GM21515 (cell line): ENCODE measurements around the gene INS.
"Not testable (repeated sequence)": the region's sequence is repeated elsewhere in the genome, so short reads cannot be mapped to it uniquely, and the experiment has no call there.

Source experiments
- ATAC-seq: cut with Tn5 transposase; IDR thresholded peaks from one replicate; pipeline ENCODE4 v1.9.1; 2021; ENCODE audit not compliant: unreplicated experiment

INS gene

DNA sequence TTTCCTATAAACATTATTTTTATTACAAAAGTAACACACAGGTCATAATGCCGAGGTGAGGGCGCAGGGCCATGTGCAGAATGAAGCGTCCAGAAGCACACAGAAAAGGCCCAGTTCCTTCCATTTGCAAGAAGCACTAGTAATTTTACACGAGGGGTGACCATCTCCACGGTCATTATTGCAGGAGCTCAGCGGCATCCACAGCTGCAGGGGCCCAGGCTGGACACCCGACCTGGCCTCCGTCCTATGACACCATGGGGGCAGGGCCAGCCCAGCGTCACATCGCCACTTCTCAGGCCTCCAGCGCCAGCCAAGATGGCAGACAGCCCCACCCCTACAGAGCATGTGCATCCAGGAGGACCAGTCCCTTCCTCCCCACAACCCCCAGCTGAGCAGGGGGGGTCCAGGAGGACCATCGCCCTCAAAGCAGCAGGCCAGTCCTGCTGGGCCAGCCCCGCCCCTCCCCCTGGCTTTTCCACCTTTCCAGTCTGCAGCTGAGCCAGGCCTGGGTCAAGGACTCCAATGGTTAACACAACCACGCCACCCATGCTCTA is 25.3 kb downstream of the INS start:
- no peak for ATAC-seq

DNA sequence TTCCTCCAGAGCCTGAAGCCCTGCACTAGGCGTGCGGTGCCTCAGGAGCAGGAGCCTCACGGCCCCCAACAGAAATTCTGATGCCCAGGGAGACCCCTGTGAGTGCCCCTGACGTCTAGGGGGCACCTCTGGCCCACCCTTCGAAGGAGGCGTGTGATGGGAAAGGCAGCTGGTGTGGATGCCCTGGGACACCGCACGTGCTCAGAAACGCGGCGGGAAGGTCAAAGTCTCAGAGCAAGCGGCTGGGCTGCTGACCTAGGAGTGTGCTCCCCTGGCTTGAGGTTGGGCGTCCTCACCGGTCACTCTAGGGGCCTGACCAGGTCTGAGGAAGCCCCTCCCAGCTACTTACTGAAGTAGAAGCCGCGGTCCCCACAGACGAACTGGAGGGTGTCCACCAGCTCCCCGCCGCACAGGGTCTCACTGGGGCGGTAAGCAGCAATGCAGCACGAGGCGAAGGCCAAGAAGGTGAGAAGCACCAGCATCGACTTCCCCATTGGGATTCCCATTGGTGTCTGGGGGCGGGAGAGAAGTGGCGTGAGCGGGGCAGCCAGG is 25.9 kb downstream of the INS start:
- no peak for ATAC-seq

DNA sequence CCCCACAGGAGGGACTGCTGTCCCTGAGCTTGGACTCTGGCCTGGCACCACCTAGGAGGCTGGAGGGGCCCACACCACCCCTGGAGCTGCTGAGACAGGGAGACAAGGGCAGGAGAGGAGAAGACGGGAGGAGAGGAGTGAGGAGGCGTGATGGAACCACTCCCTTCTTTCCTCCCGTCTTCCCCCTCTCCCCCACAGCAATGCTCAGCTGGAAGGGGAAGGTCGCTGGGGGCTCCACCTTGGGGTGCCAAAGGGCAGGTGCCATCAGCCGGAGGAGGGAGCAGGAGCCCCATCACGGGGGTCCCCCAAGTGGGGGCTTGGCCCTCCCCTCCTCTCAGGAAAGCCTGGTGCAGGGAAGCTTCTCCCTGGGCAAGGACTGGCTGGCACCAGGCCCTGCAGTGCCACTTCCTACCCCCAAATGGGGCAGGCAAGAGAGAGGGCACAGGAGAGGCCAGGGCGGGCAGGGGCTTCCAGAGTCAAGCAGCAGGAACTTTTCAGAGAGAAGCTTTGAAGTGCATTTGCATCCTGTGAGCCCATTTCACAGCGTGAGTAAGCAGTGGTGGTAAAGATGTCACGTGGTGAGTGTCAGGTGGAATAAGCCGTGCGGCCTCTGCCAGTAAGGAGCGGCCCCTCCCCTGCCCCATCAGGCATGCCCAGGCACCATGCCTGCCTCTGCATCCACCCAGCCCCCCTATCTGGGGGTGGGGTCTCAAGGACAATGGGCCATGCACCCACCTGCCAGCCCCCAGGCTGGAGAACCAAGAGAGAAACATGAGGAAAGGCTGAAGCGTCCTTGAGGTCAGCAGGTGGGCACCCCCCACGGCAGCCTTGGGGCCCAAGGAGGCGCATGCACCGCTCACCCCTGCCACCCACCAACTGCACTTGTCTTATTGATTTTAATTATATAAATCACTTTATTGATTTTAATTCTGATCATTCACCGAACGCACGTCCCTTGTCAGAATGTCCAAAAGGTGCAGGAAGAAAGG is 26.7 kb downstream of the INS start:
- no peak for ATAC-seq

DNA sequence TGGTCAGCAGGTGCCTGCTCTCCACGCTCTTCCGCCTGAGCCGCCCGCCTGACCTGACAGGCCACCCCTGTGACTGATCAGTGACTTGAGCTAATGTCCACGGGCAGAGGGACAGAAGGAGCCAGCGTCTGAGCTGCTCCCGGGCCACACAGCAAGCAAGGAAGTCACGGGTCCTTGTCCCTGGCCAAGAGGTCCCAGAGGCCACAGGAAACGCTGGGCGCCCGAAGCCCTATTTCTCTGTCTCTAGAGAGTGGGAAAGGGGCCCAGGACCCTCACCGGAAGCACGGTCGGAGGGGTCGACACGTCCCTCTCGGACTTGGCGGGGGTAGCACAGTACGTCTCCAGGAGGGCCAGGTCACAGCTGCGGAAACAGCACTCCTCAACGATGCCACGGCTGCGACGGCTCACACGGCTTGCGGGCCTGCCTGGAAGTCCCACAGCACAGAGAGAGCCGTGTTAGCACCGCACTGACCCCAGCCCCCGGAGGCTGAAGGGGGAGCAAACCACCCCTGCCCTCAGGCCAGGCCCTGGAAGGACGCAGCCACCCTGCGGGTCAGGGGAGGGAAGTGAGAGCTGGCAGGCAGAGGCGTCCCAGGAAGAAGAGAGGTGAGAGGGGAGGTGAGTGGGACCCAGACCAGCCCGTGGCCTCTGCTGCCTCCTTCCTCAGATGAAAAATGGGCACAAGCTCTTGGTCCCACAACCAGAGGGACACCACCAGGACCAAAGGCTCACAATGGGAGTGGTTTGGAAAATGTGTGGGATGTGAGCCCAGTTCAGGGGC is 27.6 kb downstream of the INS start:
- no peak for ATAC-seq

DNA sequence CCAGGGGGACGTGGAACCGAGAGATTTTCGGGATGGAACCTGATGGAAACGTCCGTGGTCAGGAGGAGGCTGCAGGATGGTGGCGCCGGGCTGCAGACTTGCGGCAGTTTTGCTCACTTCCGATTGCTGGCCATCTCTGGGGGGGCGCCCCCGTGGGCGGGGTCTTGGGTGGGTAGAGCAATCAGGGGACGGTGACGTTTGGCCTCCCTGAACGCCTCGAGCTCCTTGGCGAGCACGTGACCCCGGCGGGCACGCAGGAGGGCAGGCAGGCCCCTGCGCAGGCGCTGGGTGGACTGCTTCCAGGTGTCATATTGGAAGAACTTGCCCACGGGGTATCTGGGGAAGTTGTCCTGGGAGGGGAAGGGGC is 28.2 kb downstream of the INS start:
- ATAC-seq: no peak

DNA sequence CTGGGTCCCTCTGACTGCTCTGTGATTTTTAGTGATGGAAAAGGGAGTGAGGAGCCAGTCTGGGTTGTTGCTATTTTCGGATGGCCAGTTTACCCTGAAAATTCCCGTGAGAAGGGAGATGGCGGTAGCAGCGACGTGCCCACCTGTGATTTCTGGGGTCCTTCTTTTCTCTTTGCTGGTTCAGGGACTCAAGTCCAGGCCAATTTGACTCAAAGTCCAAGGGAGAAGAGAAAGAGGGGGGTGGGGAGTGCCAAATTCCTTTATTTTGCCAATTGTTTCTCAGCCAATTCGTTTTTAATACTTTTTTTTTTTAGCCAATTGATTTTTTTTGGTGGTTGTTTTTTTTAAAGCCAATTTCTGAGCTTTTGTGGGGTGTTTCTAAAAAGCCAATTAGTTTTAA is 28.8 kb downstream of the INS start:
- ATAC-seq: no peak

DNA sequence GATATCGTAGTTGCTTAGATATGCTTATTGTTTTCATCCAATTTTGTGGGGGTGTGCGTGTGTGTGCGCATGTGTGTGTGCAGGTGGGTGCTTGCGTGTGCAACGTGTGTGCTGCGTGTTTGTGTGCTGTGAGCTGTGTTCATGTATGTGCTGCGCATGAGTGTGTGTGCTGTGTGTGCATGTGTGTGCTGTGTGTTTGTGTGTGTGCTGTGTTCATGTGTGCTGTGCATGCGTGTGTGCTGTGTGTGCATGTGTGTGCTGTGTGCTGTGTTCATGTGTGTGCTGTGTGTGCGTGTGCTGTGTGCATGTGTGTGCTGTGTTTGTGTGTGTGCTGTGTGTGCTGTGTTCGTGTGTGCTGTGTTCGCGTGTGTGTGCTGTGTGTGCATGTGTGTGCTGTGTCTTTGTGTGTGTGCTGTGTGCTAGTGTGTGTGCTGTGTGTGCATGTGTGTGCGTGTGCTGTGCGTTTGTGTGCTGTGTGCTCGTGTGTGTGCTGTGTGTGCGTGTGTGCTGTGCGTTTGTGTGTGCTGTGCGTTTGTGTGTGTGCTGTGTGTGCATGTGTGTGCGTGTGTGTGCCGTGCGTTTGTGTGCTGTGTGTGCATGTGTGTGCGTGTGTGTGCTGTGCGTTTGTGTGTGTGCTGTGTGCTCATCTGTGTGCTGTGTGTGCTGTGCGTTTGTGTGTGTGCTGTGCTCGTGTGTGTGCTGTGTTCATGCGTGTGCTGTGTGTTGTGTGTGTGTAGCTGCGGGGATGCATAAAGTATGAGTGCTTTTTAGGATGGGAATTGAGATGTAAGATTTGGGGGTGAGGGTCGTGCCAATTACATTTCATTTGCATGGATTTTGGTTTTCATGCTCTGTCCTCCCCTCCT is 29.4 kb downstream of the INS start:
- ATAC-seq: no peak

DNA sequence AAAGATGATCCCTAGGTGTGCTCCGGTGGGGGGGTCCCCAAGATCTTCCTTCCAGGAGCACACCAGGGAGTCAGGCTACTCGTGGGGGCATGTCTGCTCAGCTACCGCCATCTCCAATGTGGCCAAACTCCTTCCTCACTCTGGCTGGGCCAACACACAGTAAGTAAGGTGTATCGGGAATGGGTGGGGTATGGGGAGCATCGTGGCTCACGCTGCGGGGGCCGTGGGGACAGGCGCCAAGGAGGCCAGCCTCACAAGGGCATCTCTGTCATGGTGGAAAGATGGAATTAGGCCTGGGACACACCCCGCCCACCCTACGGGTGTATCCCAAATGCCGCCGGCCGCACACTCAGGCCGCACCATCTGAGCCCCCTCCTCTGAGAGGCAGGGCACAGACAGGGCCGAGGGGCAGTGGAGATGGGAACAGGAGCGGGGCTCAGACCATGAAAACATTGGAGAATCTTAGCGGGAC is 30.1 kb downstream of the INS start:
- ATAC-seq: no peak

DNA sequence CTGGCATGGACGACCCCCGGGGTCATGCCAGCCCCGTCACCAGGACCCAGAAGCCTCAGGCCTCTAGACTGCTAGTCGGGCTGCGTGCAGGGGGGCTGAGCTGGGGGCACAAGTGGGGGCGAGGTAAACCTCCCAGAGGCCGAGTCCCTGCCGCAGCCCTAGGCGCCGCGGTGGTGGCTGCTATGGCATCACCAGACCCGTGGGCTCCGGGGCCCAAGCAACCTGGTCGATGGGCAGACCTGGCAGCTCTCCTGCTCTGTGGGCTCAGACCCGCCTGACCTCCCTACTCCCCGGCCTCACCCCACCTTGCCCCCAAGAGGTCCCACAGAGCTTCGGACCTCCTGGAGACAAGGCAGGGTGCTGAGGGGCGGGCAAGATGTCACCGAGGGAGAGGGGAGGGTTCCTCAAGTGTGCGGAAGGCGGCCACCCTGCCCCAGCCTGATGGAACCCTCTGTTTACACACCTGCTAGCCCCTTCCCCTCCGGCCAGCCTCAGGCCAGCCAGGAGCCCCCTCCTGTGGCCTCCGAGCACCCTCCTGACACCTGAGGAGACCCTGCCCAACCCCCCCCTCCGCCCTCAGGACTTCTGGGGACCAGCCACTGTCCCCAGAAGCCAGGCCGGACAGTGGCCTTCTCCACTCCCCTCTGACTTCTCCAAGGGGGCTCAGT is 31.2 kb downstream of the INS start:
- no peak for ATAC-seq

DNA sequence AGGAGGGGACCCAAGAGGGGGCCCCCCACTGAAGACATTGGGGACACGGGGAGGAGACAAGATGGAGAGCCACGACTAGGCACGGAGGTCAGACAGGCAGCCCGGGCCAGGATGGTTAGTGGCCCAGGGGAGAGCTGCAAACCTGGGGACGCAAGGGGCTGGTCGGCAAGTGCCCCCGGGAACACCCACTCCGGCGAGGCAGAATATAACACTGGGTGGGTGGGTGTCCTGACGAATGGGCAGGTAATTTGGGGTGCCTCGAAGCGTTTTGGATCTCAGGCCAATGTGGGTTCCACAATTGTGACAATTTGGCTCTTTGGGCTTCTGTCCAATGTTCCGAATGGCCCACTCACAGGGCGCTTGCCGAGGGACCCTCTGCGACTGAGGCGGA is 31.7 kb downstream of the INS start:
- no peak for ATAC-seq

DNA sequence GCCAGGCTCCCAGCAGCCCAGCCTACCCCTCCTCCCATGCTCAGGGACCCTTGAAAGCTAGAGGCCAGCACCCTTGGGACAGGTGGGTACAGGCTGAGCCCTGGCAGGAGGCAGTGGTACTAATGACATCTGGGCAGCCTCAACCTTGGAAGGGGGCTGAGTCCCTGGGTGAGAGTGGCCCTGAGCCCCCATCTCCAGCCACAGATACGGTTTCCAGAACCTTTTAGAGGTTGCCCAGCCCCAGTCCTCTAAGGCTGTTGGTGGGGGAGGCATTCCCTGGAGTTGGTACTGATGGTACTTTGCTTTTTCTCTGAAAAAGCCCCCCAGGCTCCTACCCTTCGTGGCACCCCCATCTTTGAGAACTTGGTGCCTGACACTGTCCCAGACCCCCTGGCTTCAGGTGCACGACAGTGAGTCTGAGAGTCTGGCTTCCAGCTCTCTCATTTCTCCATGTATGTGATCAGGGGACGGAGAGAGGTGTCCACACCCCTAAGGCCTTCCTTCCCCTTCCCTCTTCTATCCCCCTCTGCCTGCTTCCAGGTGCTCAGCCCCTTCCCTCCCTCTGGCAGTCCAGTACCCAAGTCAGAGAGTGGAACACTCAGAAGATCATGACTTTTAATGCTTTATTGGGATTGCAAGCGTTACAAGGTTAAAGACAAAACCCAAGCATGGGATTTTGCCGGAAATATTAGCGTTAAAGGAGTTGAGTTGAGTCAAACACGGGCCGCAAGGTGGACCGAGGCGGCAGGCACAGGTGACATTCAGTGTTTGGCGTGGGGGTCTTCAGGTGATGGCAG is 32.3 kb downstream of the INS start:
- no peak for ATAC-seq

DNA sequence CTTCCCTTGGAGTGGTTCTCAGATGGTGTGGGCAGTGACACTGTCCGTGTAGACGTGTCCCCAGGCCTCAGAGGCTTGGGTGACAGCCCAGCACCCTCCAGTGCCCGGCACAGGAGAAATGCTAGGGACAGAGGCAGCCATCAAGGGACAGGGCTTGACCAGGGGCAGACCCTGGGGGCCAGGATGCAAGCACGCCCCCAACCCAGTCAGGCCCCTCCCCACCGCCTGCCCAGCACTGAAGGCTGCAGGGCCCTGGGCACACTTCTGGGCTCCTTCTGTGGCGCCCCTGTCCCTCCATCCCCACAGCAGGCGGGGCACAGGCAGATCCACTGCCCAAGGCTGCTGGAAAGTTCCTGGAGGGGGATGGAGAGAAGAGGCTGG is 32.9 kb downstream of the INS start:
- no peak for ATAC-seq

DNA sequence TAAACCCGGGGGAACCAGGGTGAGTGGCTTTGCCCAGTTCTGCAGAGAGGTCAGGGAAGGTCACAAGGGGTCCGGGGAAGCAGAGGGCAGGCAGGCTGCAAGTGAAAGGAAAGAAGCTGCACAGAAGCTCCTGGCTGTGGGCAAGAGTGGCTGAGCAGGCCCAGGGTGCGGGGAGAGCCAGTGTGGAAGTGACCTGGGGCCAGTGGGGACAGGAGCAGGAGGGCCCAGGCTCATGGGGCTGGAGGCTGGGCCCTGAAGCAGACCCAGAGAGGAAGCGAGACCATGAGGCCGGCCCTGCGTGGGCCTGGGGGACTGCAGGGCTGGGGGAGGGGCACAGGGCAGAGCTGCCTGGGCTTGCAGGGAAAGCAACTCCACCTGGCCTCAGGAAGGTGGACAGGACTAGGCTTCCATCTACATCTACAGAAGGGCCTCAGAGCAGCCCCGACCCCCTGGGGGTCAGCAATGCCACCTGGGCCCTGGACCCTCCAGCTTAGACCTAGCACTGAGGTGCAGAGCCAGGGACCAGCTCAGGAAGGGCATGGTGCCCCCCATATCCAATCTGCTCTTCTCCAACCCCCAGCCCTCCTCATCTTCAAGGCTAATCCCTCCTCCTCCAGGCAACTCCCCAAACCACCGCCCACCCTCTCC is 33.4 kb downstream of the INS start:
- ATAC-seq: no peak

DNA sequence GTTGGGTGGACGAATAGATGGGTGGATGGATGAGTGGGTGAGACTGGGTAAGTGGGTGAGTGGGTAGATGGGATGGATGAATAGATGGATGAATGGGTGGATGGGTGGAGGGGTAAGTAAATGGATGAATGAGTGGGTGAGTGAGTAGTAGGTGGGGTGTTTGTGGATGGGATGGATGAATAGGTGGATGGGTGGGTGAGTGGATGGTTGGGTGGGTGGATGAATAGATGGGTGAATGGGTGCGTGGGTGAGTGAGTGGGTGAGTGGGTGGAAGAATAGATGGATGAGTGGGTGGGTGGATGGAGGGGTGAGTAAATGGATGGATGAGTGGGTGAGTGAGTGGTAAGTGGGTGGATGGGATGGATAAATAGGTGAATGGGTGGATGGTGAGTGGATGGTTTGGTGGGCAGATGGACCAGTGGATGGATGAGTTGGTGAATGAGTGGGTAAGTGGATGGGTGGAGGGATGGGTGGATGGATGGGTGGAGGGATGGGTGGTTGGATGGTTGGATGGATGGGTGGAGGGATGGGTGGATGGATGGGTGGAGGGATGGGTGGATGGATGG is 34.4 kb downstream of the INS start:
- no peak for ATAC-seq

DNA sequence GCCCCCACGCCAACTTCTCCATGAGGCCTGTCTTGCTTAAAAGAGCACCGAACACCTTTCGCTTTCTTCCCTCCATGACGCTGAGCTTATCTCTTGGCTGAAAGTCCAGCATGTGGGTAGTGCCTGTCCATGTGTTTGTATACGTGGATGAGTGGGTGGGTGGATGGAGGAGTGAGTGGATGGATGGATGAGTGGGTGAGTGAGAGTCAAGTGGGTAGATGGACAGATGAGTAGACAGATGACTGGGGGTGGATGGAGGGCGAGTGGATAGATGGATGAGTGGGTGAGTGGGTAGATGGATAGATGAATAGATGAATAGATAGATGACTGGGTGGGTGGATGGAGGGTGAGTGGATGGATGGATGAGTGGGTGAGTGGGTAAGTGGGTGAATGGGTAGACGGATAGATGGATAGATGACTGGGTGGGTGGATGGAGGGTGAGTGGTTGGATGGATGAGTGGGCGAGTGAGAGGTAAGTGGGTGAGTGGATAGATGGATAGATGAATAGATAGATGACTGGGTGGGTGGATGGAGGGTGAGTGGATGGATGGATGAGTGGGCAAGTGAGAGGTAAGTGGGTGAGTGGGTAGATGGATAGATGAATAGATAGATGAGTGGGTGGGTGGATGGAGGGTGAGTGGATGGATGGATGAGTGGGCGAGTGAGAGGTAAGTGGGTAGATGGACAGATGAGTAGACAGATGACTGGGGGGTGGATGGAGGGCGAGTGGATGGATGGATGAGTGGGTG is 36.1 kb downstream of the INS start:
- ATAC-seq: not testable (repeated sequence)

DNA sequence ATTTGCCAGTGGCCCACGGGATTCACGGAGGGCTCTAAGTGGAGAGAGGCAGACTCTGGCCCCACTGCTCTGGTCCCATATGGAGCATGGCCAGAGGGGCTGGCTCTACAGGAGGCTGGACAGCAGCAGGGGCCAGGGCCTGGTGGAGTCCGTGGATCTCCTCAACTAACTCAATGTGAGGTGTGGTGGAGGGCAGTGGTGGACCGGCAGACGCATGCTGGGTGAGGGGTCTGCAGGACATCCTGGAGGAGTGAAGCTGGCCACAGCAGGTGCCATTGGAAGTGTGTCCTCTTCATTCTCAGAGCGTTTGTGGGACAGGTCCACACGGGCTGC is 37.4 kb downstream of the INS start:
- ATAC-seq: no peak

DNA sequence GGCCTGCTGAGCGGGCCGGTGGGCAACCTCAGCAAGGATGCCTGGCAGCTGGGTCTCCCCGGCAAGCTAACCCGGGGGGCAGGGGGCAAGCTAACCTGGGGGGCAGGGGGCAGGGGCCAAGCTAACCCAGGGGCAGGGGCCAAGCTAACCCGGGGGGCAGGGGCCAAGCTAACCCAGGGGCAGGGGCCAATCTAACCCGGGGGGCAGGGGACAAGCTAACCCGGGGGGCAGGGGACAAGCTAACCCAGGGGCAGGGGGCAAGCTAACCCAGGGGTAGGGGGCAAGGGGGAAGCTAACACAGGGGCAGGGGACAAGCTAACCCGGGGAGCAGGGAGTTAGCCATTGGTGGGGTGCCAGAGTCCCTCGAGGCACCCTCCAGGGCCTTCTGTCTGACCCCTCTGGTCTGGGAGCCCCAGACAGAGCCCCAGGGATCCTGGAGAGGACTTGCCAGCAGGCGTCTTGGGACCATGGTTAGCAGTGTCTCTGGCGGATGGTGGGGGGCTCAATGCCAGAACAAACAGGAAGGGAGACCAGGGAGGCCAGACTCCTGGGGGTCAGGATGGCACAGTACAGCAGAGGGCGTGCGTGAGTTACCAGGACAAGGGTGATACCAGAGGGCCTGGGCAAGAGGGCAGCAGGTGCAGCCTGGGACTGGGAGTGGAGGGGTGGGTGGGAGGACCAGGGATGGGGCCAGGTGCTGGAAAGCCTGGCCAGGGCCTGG is 37.9 kb downstream of the INS start:
- ATAC-seq: no peak
